Ramos (cell line): ENCODE results near the gene KRTAP1-3.
"Not testable (repeated sequence)": the region's sequence is repeated elsewhere in the genome, so short reads cannot be mapped to it uniquely, and the experiment has no call there.

Source experiments
- in situ Hi-C: fragments of 300-500 bp; cut with MboI; formaldehyde crosslinking; loops from one replicate; pipeline ENCODE4 v1.14.3; 2022; ENCODE audit warnings: low sequenced_read_pairs; ENCODE audit not compliant: unreplicated experiment

Gene KRTAP1-3

GRCh38 chr17:41013181-41013580, 21.5 kb downstream of the KRTAP1-3 start:
- in situ Hi-C loops = no loop called here

- in situ Hi-C loops = no loop called here
Observed at GRCh38 chr17:41012326-41013120, 22.2 kb downstream of the KRTAP1-3 start.

DNA sequence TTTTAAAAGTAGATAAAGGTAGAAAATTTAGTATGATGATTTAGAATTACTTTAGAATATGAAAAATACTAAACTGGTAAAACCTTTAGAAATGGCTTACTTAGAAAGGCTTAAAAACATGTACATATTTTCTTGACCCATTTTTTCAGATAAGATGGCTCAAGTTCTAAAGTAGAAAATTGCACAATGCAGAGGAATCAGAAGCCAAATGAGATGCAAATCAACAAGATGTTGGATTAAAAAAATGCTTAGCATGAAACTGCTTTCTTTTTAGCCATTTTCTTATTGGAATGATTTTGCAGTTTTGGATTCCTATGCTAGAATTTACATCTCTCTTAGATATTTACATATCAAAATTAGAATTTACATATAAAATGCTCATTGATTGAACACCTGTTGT, 24.2 kb downstream of the KRTAP1-3 start:
- in situ Hi-C loops = no loop called here

DNA sequence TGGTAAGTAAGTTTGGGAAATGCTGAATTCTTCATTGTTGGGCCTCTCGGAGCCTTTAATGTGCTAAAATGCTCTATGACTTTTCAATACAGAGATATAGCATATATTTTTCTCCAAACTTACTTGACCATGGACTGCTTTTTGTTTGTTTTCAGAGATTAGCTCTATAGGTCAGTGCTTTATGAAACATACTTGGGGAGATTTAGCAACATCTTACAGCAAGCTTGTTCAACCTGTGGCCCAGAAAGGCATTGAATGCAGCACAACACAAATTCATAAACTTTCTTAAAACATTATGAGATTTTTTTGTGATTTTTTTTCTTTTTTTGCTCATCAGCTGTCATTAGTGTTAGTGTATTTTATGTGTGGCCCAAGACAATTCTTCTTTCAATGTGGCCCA, 24.7 kb downstream of the KRTAP1-3 start:
- in situ Hi-C loops = no loop called here

DNA sequence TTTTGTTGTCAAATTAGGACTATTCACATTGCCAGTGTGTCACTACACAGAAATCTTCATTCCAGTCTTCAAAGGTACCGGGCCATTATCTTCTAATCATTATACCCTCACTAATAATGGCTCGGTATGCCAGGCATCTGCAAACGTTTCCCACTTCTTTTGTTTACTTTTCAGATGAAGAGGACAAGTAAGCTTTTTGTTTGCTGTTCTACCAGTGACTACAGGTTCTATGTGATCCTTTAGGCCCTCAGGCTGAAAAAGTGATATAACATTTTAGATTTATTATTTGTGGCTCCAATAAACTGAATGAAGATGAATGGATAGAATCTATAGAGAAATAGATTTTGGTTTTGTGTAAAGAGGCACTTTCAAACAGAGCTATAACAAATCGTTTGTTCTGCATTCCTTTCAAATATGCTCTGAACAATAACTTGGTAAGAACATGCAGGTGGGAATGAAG, 25.3 kb downstream of the KRTAP1-3 start:
- in situ Hi-C loops = no loop called here

DNA sequence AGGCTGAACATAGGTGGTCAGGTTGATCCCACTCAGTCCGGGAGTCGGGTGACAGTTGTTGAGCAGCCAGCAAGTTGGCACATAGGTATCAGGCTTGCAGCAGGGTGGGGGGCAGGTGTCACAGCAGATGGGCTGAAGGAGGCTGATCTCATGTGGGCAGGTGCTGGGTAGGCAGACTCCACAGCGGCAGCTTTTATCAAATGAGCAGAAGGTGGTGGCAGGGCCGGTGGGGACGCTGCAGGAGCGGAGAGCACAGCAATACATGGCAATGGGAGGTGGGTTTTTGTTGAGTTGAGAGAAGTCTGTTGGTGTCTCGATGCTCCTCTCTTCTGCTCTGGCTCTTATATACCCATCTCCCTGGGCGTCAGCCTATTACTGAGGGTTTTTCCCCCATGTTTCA, 25.9 kb downstream of the KRTAP1-3 start, which contains the start of gene KRTAP3-1:
Gene KRTAP3-1, minus strand, starts transcription at position 318 of the 400 bp plus-strand sequence. Its CDS starts 54 bp downstream, at position 264.
- in situ Hi-C loops = no loop called here

DNA sequence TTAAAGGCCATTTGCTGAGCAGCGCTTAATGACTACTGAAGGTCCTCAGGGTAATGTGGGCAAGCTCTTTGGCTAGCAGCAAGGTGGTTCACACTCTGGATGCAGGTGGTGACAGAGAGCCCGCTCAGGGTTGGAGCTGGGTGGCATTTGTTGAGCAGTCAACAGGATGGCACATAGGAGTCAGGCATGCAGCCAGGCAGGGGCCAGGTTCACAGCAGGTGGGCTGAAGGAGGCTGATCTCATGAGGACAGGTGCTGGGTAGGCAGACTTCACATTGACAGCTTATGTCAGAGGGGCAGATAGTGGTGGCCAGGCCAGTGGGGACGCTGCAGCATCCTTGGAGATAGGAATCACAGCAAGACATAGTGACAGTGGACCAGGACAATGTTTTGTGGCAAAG, 30.3 kb downstream of the KRTAP1-3 start:
- in situ Hi-C loops = no loop called here

GRCh38 chr17:41003926-41004325, 30.7 kb downstream of the KRTAP1-3 start:
- in situ Hi-C loops = no loop called here

DNA sequence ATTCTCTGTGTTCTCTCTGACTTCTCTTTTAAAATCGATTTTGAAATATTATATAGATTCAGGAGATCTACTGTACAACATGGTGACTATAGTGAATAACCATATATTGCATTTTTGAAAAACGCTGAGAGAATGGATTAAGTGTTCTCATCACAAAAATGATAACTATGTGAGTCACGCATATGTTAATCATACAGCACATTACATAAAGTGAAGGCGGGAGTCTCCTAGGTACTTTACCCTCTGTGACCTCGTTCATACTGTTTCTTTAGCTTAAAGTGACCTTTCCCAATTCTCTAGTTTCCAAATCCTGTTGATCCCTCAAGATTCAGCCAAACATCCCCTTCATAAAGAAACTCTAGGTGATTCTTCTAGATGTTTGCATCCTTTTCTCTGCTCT, 31.9 kb downstream of the KRTAP1-3 start:
- in situ Hi-C loops = no loop called here

DNA sequence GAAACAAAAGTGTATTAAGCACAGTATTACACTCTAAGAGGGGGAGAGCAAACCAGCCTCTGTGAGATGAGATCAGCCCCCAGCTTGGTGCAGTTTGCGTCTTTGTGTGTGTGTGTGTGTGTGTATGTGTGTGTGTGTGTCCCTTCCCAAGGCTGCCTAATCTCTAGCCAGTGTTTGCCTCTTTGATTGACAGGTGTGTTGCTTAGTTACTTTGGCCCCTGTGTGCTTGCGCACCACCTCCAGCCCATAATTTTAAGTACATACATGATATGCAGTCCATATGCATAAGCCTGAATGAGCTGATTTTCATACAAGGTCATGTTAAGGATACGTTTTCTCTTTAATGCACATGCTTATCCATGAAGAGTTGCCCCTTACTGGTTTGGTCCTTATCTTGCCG, 32.9 kb downstream of the KRTAP1-3 start:
- in situ Hi-C loops = no loop called here

- in situ Hi-C loops = not testable (repeated sequence)
Observed at GRCh38 chr17:40999563-40999962, 35.1 kb downstream of the KRTAP1-3 start, which contains the start of gene KRTAP3-2. Gene KRTAP3-2 (minus strand): TSS chr17:40999906. CDS start chr17:40999853, 53 bp downstream.

DNA sequence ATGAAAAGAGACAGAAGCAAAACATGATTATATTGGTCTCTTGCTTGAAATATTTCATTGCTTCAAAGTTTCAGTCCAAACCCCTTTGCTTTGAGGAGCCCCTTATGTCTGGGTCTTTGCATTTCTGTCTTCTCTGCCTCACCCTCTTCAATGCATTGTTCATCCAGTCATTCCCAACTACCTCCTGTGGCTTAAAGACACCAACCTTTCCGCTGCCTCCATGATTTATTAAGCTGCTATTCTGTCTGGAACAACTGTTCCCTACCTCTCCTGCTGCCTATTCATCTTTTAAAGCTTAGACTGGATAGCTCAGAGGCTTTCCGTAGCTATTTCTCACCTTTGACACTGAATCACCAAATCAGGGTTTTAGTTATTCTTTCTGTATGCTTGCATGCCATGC, 37.3 kb downstream of the KRTAP1-3 start:
- in situ Hi-C loops = no loop called here

DNA sequence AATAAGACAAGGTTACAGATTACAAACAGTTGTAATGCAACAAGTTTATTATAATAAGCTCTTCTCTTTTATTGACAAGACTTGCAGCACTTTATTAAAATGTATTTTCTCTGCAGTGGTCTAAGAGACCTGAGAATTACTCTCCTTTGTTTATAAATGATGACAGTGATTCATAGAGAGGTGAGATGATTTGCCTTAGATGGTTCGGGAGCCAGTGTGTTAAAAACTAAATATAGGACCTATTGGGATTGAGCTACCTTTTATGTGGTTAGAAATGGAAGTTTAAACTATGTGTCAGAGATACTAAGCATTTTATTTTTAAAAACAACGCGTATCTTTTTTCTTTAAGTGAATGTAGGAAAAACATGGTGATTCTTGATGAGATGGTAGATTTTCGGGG, 37.8 kb downstream of the KRTAP1-3 start:
- in situ Hi-C loops = no loop called here

GRCh38 chr17:40995116-40995515, 39.6 kb downstream of the KRTAP1-3 start:
- in situ Hi-C loops = no loop called here

DNA sequence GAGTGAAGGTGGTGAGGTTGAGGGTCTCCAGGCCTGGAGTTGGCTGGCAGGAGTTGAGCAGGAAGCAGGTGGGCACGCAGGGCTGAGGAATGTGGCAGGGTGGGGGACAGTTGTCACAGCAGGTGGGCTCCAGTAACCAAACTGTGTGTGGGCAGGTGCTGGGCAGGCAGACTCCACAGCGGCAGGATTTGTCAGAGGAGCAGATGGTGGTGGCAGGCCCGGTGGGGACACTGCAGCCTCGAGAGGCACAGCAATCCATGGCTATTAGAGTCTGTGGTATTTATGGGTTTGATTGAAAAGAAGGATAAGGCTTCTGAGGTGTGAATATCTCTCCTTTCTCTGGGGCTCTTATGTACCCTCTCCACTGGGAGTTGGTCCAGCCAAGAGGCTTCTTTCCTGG, 40.8 kb downstream of the KRTAP1-3 start, which contains the start of gene KRTAP3-3:
Gene KRTAP3-3, minus strand, starts transcription at position 326 of the 400 bp plus-strand sequence. Its CDS starts 67 bp downstream, at position 259.
- in situ Hi-C loops = no loop called here

DNA sequence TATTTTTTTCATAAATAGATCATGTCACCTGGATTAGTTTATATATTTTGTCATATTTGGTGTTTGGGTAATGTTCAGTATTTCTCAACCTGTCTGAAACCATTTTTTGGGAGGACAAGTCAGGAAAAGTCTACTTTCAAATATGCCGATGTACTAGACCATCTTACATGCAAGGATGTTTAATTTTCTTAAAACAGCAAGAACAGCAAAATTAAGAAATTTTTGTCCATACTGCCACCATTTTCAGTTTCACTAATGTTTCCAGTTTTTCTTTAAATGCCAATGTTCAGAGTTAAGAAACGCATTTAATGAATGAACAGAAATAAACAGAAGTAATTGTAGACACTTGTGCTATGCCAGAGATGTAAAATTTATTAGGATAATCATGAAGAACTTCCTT, 41.6 kb downstream of the KRTAP1-3 start:
- in situ Hi-C loops = no loop called here

GRCh38 chr17:40992666-40993065, 42.0 kb downstream of the KRTAP1-3 start:
- in situ Hi-C loops = no loop called here

DNA sequence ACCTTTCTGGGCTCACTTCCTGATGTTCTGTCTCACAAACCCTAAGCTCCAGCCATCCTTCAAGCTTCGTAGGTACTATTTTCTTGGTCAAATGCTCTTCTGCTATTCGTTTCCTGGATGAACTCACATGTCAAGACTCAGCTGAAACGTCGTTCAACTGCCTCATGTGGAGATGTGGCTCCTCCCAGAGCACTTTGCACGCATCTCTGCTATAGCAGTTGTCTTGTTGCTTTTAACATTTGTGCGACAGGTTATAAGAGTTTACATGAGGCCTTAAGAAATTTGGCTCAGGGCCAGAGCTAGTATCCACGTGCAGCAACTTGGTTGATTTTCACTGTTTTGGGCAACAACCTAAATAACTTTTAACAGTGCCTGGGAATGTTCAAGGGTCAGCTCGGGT, 47.8 kb downstream of the KRTAP1-3 start:
- in situ Hi-C loops = no loop called here

- in situ Hi-C loops = no loop called here
Observed at GRCh38 chr17:40984226-40984625, 50.4 kb downstream of the KRTAP1-3 start, which contains the start of gene KRT40. Gene KRT40 (minus strand): TSS chr17:40984326. CDS start chr17:40984273, 53 bp downstream.
